WTC11 (cell line): ENCODE measurements around the gene CCSER2. TPM values are rescaled to one million over a fixed set of nuclear protein-coding genes. Genes with fewer than 3 reads are reported as not detected.

Source experiments
- ATAC-seq: fragments of 200-7000 bp; cut with Tn5 transposase; 2 replicates; pipeline ENCODE4 v1.10.0; 2021; ENCODE audit warnings: mild to moderate bottlenecking, moderate library complexity
- CTCF ChIA-PET: fragments of 300-600 bp; sonication (Branson Sonifier 250); formaldehyde crosslinking; loops from one replicate; lab custom pipeline; 2021; ENCODE audit warnings: antibody characterized with exemption; lab: Charles Lee
- POLR2A ChIA-PET: fragments of 350-600 bp; sonication (Branson Sonifier 250); formaldehyde crosslinking; loops from one replicate; lab custom pipeline; 2021; ENCODE audit warnings: antibody characterized with exemption; lab: Charles Lee
- DNase-seq: peaks from one replicate; pipeline ENCODE4 v3.0.0; 2021; ENCODE audit warnings: low spot score
- H3K27ac Mint-ChIP-seq: 2 replicates; pipeline ENCODE4 v1.8.0; 2021; ENCODE audit warnings: mixed read lengths
- H3K27me3 Mint-ChIP-seq: 2 replicates; pipeline ENCODE4 v1.8.0; 2021; ENCODE audit warnings: low read depth, mild to moderate bottlenecking, moderate library complexity, mixed read lengths
- H3K36me3 Mint-ChIP-seq: 2 replicates; pipeline ENCODE4 v1.8.0; 2021; ENCODE audit warnings: mixed read lengths
- H3K4me1 Mint-ChIP-seq: 2 replicates; pipeline ENCODE4 v1.8.0; 2022; ENCODE audit warnings: mixed read lengths
- H3K4me3 Mint-ChIP-seq: 2 replicates; pipeline ENCODE4 v1.8.0; 2021; ENCODE audit warnings: mild to moderate bottlenecking, moderate library complexity, mixed read lengths
- H3K9me3 Mint-ChIP-seq: 2 replicates; pipeline ENCODE4 v1.8.0; 2021; ENCODE audit warnings: mixed read lengths
- ATF2 ChIP-seq: sonication (generic); formaldehyde crosslinking; IDR thresholded peaks from 2 replicates; pipeline ENCODE4 v1.8.1; 2022; ENCODE audit warnings: low read depth, missing genetic modification reagents, borderline replicate concordance
- CDX4 ChIP-seq: fragments of 250-450 bp; sonication (Bioruptor Pico); IDR thresholded peaks from 2 replicates; pipeline ENCODE4 v1.9.0; 2021; ENCODE audit warnings: moderate library complexity, mild to moderate bottlenecking, inconsistent platforms, borderline replicate concordance
- EMX1 ChIP-seq: fragments of 250-450 bp; sonication (Bioruptor Pico); IDR thresholded peaks from 2 replicates; pipeline ENCODE4 v1.8.0; 2021; ENCODE audit warnings: mild to moderate bottlenecking
- HMGA2 ChIP-seq: fragments of 250-450 bp; sonication (Bioruptor Pico); IDR thresholded peaks from 2 replicates; pipeline ENCODE4 v1.4.0; 2021; ENCODE audit warnings: mild to moderate bottlenecking, moderate library complexity
- JUN ChIP-seq: sonication (generic); formaldehyde crosslinking; IDR thresholded peaks from 2 replicates; pipeline ENCODE4 v1.8.0; 2023; ENCODE audit warnings: mild to moderate bottlenecking, missing genetic modification reagents
- MLX ChIP-seq: sonication (generic); formaldehyde crosslinking; IDR thresholded peaks from 2 replicates; pipeline ENCODE4 v1.8.1; 2023; ENCODE audit warnings: mild to moderate bottlenecking, missing genetic modification reagents, moderate library complexity
- NR2C2 ChIP-seq: sonication (generic); formaldehyde crosslinking; IDR thresholded peaks from 2 replicates; pipeline ENCODE4 v1.8.0; 2022; ENCODE audit warnings: mild to moderate bottlenecking, missing genetic modification reagents
- NR3C1 ChIP-seq: sonication (generic); formaldehyde crosslinking; conservative IDR thresholded peaks from 2 replicates; pipeline ENCODE4 v1.8.1; 2023; ENCODE audit warnings: low read depth, mild to moderate bottlenecking, missing genetic modification reagents
- RORB ChIP-seq: fragments of 250-450 bp; sonication (Bioruptor Pico); IDR thresholded peaks from 2 replicates; pipeline ENCODE4 v1.9.0; 2021; ENCODE audit warnings: mild to moderate bottlenecking
- SMAD3 ChIP-seq: sonication (generic); formaldehyde crosslinking; IDR thresholded peaks from 2 replicates; pipeline ENCODE4 v1.8.0; 2022; ENCODE audit warnings: missing genetic modification reagents, mild to moderate bottlenecking, borderline replicate concordance
- SP1 ChIP-seq: sonication (generic); formaldehyde crosslinking; conservative IDR thresholded peaks from 2 replicates; pipeline ENCODE4 v1.8.1; 2022; ENCODE audit warnings: missing genetic modification reagents
- STAT6 ChIP-seq: sonication (generic); formaldehyde crosslinking; conservative IDR thresholded peaks from 2 replicates; pipeline ENCODE4 v1.8.1; 2023; ENCODE audit warnings: mild to moderate bottlenecking, low read depth, missing genetic modification reagents, moderate library complexity
- TEAD1 ChIP-seq: sonication (generic); formaldehyde crosslinking; IDR thresholded peaks from 2 replicates; pipeline ENCODE4 v1.8.0; 2022; ENCODE audit warnings: mild to moderate bottlenecking, missing genetic modification reagents
- TEAD4 ChIP-seq: sonication (generic); formaldehyde crosslinking; IDR thresholded peaks from 2 replicates; pipeline ENCODE4 v1.8.0; 2022; ENCODE audit warnings: mild to moderate bottlenecking, missing genetic modification reagents
- USF2 ChIP-seq: sonication (generic); formaldehyde crosslinking; IDR thresholded peaks from 2 replicates; pipeline ENCODE4 v1.8.1; 2023; ENCODE audit warnings: mild to moderate bottlenecking, missing genetic modification reagents, moderate library complexity
- ZNF281 ChIP-seq: sonication (generic); formaldehyde crosslinking; IDR thresholded peaks from 2 replicates; pipeline ENCODE4 v1.8.0; 2023; ENCODE audit warnings: mild to moderate bottlenecking, missing genetic modification reagents
- ZNF425 ChIP-seq: fragments of 250-450 bp; sonication (Bioruptor Pico); conservative IDR thresholded peaks from 2 replicates; pipeline ENCODE4 v1.9.0; 2021; ENCODE audit warnings: mild to moderate bottlenecking
- ZNF671 ChIP-seq: fragments of 250-450 bp; sonication (Bioruptor Pico); IDR thresholded peaks from 2 replicates; pipeline ENCODE4 v1.8.0; 2021; ENCODE audit warnings: mild to moderate bottlenecking
- total RNA-seq: library from RNA; stranded (reverse); gene quantifications from 3 replicates; pipeline ENCODE4 v1.2.3, GENCODE V29; 2021

CCSER2 gene
- total RNA-seq, 1 experiment from 2014 or later: 30.6 TPM

- peaks cover 19% of the 10 kb centered on the region for H3K4me1 Mint-ChIP-seq
- peaks cover 33% of the 10 kb centered on the region for H3K36me3 Mint-ChIP-seq
- no peak for DNase-seq
- ChIA-PET CTCF (interaction anchor here (1.3 kb wide), 1 partner anchor 146 kb away, joined by 3 read pairs; no protein-coding TSS in a partner anchor), POLR2A (no interaction called here)
- no peak overlapping the region for H3K4me3 Mint-ChIP-seq
- H3K27me3 Mint-ChIP-seq: no peaks in the 10 kb centered on the region
- ATAC-seq: no peak
- peak overlapping the region; percentile 14; the same call in 1 of the 2 replicates for H3K27ac Mint-ChIP-seq
- no peak for TF ChIP-seq ZNF281 (CRISPR knock-in tag)
- TF ChIP-seq ZNF425 (CRISPR knock-in tag): no peak
- no peak for TF ChIP-seq ZNF671 (CRISPR knock-in tag)
- no peak for TF ChIP-seq SMAD3 (CRISPR knock-in tag)
- no peak for TF ChIP-seq MLX (CRISPR knock-in tag)
- no peak for TF ChIP-seq NR2C2 (CRISPR knock-in tag)
- TF ChIP-seq RORB (CRISPR knock-in tag): no peak
- no peak for TF ChIP-seq USF2 (CRISPR knock-in tag)
- no peak for TF ChIP-seq EMX1 (CRISPR knock-in tag)
- TF ChIP-seq STAT6 (CRISPR knock-in tag): no peak
- TF ChIP-seq TEAD1: no peak
- no peak for TF ChIP-seq CDX4 (CRISPR knock-in tag)
- TF ChIP-seq JUN (CRISPR knock-in tag): no peak
- no peak for TF ChIP-seq TEAD4 (CRISPR knock-in tag)
- no peak for TF ChIP-seq SP1 (CRISPR knock-in tag)
- TF ChIP-seq, all 79 proteins: peak for 0
- H3K9me3 Mint-ChIP-seq: peaks cover 38% of the 10 kb centered on the region
Measured at GRCh38 chr10:84391326-84391725, 62.9 kb downstream of the CCSER2 start.

- TF ChIP-seq NR3C1 (CRISPR knock-in tag) (no peak), HMGA2 (CRISPR knock-in tag) (no peak), ATF2 (CRISPR knock-in tag) (no peak)
- DNase-seq (no peak), ATAC-seq (no peak)
- ChIA-PET POLR2A (interaction anchor here (0.6 kb wide), 1 partner anchor 963 kb away, joined by 3 read pairs; no protein-coding TSS in a partner anchor), CTCF (interaction anchor here (1.3 kb wide), 1 partner anchor 145 kb away, joined by 3 read pairs; no protein-coding TSS in a partner anchor)
- Mint-ChIP-seq H3K27ac (no peak overlapping the region), H3K4me3 (no peak overlapping the region), H3K36me3 (peaks cover 27% of the 10 kb centered on the region), H3K27me3 (no peaks in the 10 kb centered on the region), H3K4me1 (peaks cover 22% of the 10 kb centered on the region), H3K9me3 (peaks cover 31% of the 10 kb centered on the region)
Measured at GRCh38 chr10:84392181-84392580, 63.8 kb downstream of the CCSER2 start.
